ENCODE results near the gene DPP4. TPM values are rescaled to one million over a fixed set of nuclear protein-coding genes. Genes with fewer than 3 reads are reported as not detected.
A peak's percentile ranks its signal among the peaks of the same experiment; 100 is the strongest.

Gene DPP4
- total RNA-seq, result 100 to 1,000 TPM in 1 of 2 donors, 10 to 100 TPM in 1; 89.4 to 102 TPM

GRCh38 chr2:162073888-162074631 lies at the start of gene DPP4:
Gene DPP4, minus strand, starts transcription at chr2:162074215. Its CDS starts 234 bp downstream, at chr2:162073981.
- DNase-seq (ENCODE audit: low spot score) (peak; percentile 64), ATAC-seq (peak; percentile 73 to 83)
- H3K36me3 Mint-ChIP-seq, result peaks cover 43% of the 10 kb centered on the region
- H3K27me3 Mint-ChIP-seq, result peaks cover 11 to 12% of the 10 kb centered on the region in 2 donors
- peak within 1 kb of the TSS; percentile 67 to 87 for H3K27ac Mint-ChIP-seq
- peaks cover 7% of the 10 kb centered on the region for H3K9me3 Mint-ChIP-seq
- peak within 1 kb of the TSS; percentile 88 for H3K4me3 Mint-ChIP-seq
- H3K4me1 Mint-ChIP-seq (ENCODE audit: low read depth in 2 of 2), result peaks cover 37 to 45% of the 10 kb centered on the region in 2 donors

DNA sequence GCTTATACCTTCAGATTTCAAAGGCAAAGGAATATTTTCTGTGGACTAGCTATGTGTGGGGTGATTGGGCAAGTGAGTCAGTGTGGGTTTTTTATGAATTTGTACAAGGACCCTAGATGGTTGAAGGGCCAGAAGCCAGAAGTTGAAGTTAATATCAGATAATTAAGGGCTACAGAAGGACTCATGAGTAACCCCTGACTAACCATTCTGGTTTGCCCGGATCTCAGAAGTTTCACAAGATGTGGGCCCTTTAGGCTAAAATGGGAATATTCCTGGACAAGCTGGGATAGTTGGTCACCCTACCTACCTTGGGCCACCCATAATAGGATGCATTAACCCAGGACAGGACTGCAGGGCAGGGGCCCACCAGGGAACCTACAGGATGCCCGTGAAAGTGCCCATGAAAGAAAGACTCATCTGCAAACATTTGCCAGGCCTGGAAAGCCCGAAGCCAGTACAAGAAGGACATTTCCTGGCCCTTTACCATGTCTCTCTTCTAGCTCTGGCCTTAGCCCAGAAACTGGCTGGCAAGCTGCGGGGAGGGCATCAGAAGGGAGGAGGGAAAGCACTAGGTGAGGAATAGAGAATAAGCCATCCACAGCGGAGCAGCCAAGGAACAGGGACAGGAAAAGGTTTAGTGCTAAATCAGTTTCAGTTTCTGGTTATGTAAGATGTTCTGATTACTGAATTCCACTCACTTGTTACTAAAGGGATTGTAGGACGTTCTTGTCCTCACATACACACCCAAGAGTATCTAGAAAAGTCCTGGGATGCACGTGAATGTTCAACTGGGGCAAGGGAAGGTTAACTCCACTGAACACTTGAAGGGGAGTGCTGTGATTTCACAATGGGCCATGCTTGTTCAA lies 44.4 kb upstream of the DPP4 start:
- H3K27ac Mint-ChIP-seq, result no peak overlapping the region
- peaks cover 11% of the 10 kb centered on the region for H3K36me3 Mint-ChIP-seq
- DNase-seq (ENCODE audit: low spot score), result no peak
- H3K27me3 Mint-ChIP-seq, result peaks cover 0 to 2% of the 10 kb centered on the region in 2 donors
- peaks cover 7% of the 10 kb centered on the region for H3K9me3 Mint-ChIP-seq
- no peak overlapping the region for H3K4me3 Mint-ChIP-seq
- ATAC-seq, result peak in 1 of 2 donors; percentile 65
- peaks cover 15 to 22% of the 10 kb centered on the region in 2 donors for H3K4me1 Mint-ChIP-seq (ENCODE audit: low read depth in 2 of 2)

- no peak for DNase-seq (ENCODE audit: low spot score)
- peaks cover 0 to 2% of the 10 kb centered on the region in 2 donors for H3K27me3 Mint-ChIP-seq
- peaks cover 7% of the 10 kb centered on the region for H3K9me3 Mint-ChIP-seq
- no peak overlapping the region for H3K4me3 Mint-ChIP-seq
- peaks cover 17 to 23% of the 10 kb centered on the region in 2 donors for H3K4me1 Mint-ChIP-seq (ENCODE audit: low read depth in 2 of 2)
- H3K36me3 Mint-ChIP-seq, result peaks cover 11% of the 10 kb centered on the region
- ATAC-seq, result no peak
- H3K27ac Mint-ChIP-seq, result peak overlapping the region in 1 of 2 donors; percentile 43
Observed at GRCh38 chr2:162116352-162116751, 42.3 kb upstream of the DPP4 start.

DNA sequence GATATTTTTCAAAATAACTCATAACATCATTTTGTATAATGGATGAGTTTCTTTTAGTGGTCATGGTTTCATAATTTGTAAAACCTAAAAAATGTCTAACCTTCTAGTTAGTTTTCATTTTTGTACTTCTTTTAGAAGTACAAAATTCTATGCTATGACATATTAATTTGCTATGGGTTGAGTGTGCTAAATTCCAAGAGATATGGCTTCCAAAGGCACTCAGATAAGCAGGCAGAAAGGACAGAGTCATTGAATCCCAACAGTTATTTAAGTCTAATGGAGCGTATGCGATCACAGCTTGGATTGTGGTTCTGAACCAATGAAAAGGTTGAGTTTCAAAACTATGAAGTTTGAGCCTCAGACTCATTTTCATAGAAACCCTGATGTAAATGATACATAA lies 41.1 kb upstream of the DPP4 start:
- H3K4me3 Mint-ChIP-seq, result no peak overlapping the region
- H3K4me1 Mint-ChIP-seq (ENCODE audit: low read depth in 2 of 2), result peaks cover 17 to 23% of the 10 kb centered on the region in 2 donors
- peaks cover 0 to 2% of the 10 kb centered on the region in 2 donors for H3K27me3 Mint-ChIP-seq
- H3K9me3 Mint-ChIP-seq, result peaks cover 7% of the 10 kb centered on the region
- H3K36me3 Mint-ChIP-seq, result peaks cover 11% of the 10 kb centered on the region
- peak overlapping the region in 1 of 2 donors; percentile 17 for H3K27ac Mint-ChIP-seq
- no peak for ATAC-seq
- DNase-seq (ENCODE audit: low spot score), result no peak

GRCh38 chr2:162114271-162114670 lies 40.3 kb upstream of the DPP4 start:
- H3K27me3 Mint-ChIP-seq, result peaks cover 0 to 2% of the 10 kb centered on the region in 2 donors
- no peak overlapping the region for H3K27ac Mint-ChIP-seq
- peaks cover 7% of the 10 kb centered on the region for H3K9me3 Mint-ChIP-seq
- peaks cover 11% of the 10 kb centered on the region for H3K36me3 Mint-ChIP-seq
- H3K4me3 Mint-ChIP-seq, result no peak overlapping the region
- DNase-seq (ENCODE audit: low spot score) (no peak), ATAC-seq (no peak)
- H3K4me1 Mint-ChIP-seq (ENCODE audit: low read depth in 2 of 2), result peaks cover 17 to 23% of the 10 kb centered on the region in 2 donors

- Mint-ChIP-seq H3K9me3 (peaks cover 7% of the 10 kb centered on the region), H3K27ac (peak overlapping the region in 1 of 2 donors; percentile 10), H3K36me3 (peaks cover 11% of the 10 kb centered on the region), H3K4me3 (no peak overlapping the region), H3K27me3 (peaks cover 0 to 2% of the 10 kb centered on the region in 2 donors), H3K4me1 (ENCODE audit: low read depth in 2 of 2) (peaks cover 17 to 22% of the 10 kb centered on the region in 2 donors)
- ATAC-seq, result peak; percentile 76 to 82
- DNase-seq (ENCODE audit: low spot score), result no peak
Observed at GRCh38 chr2:162113776-162114168, 39.8 kb upstream of the DPP4 start.

DNA sequence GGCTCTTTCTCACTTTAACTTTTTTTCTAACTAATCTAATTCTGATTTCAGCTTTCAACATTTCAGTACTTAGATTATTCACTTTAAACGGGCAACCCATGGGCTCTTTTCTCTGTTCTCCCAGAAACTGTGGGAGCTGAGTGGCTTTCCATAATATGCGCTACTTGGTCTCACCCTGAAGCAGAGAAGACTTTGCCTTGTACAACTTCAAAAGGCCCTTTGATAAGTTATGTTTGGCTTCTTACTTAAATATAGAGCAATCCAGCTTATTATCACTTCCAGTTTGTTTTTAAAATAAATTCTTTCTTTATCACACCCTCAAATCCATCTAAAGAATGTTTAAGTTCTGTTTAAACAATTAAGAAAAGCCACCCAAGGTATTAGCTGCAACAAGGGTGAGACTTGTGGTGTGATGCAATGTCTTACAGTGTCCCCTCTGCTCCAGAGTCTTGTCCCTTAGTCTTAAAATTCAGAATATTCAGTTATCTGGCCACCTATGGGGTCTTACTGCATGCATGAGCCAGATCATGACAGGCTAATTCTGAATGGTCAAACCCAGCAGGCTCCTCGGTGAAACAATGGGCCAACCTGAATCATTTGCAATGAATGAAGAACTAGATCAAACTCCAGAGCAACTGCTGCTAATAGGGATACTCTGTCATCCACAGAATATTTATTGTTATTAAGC lies 39.2 kb upstream of the DPP4 start:
- Mint-ChIP-seq H3K27ac (peak overlapping the region in 1 of 2 donors; percentile 10), H3K27me3 (peaks cover 0 to 2% of the 10 kb centered on the region in 2 donors), H3K4me1 (ENCODE audit: low read depth in 2 of 2) (peaks cover 17 to 20% of the 10 kb centered on the region in 2 donors), H3K36me3 (peaks cover 11% of the 10 kb centered on the region), H3K9me3 (peaks cover 7% of the 10 kb centered on the region), H3K4me3 (no peak overlapping the region)
- DNase-seq (ENCODE audit: low spot score) (no peak), ATAC-seq (no peak)

GRCh38 chr2:162111958-162112850 lies 38.2 kb upstream of the DPP4 start:
- peak overlapping the region in 1 of 2 donors; percentile 10 for H3K27ac Mint-ChIP-seq
- H3K36me3 Mint-ChIP-seq, result peaks cover 11% of the 10 kb centered on the region
- ATAC-seq (no peak), DNase-seq (ENCODE audit: low spot score) (no peak)
- no peak overlapping the region for H3K4me3 Mint-ChIP-seq
- H3K9me3 Mint-ChIP-seq, result peaks cover 7% of the 10 kb centered on the region
- H3K4me1 Mint-ChIP-seq (ENCODE audit: low read depth in 2 of 2), result peaks cover 17 to 20% of the 10 kb centered on the region in 2 donors
- H3K27me3 Mint-ChIP-seq, result peaks cover 0 to 4% of the 10 kb centered on the region in 2 donors

DNA sequence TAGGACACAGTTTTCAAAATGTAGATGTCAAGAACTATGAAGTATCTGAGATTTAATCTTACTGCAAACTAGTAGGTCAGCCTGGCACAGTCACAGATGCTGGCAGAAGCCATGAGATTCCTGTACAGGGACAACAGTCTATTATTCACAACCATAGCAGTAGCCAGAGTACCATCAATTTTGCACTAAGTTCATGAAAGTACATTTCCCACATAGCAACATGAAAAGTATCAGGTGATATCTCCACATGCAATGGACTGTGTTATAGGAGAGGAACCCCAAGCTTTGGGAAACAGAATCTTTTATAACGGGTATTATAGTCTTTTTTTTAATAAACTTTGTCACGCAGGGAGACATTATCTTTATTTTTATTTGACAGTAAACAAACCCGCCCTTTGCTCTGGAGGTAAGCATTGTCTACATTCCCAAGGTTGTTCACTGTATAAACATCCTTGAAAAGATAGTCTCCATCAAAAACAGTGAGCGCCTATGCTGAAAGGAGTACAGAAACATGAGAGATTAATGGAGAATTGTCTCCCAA lies 33.4 kb upstream of the DPP4 start:
- H3K27me3 Mint-ChIP-seq, result peaks cover 4 to 6% of the 10 kb centered on the region in 2 donors
- H3K4me3 Mint-ChIP-seq, result no peak overlapping the region
- H3K27ac Mint-ChIP-seq, result no peak overlapping the region
- ATAC-seq (no peak), DNase-seq (ENCODE audit: low spot score) (no peak)
- H3K36me3 Mint-ChIP-seq, result no peaks in the 10 kb centered on the region
- peaks cover 0 to 8% of the 10 kb centered on the region in 2 donors for H3K4me1 Mint-ChIP-seq (ENCODE audit: low read depth in 2 of 2)
- H3K9me3 Mint-ChIP-seq, result no peaks in the 10 kb centered on the region

GRCh38 chr2:162106746-162107145 lies 32.7 kb upstream of the DPP4 start:
- Mint-ChIP-seq H3K27ac (no peak overlapping the region), H3K27me3 (peaks cover 4 to 6% of the 10 kb centered on the region in 2 donors), H3K4me3 (no peak overlapping the region), H3K9me3 (no peaks in the 10 kb centered on the region), H3K4me1 (ENCODE audit: low read depth in 2 of 2) (peaks cover 0 to 8% of the 10 kb centered on the region in 2 donors), H3K36me3 (no peaks in the 10 kb centered on the region)
- DNase-seq (ENCODE audit: low spot score) (no peak), ATAC-seq (no peak)

DNA sequence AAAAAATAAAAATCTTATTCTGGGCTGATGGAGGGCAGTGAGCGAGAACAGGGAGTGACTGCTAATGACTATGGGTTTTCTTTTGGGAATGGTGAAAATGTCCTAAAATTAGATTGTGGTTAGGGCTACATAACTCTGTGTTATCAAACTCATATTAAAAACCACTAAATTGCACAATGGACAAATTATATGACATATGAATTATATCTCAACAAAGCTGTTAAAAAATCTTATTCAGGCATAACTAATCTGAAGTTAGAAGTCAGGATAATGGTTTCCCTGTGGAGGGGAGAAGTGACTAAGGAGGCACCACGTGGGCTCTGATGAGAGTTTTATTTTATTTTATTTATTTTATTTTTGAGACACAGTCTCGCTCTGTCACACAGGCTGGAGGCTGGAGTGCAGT lies 32.1 kb upstream of the DPP4 start:
- no peaks in the 10 kb centered on the region for H3K36me3 Mint-ChIP-seq
- peaks cover 0 to 8% of the 10 kb centered on the region in 2 donors for H3K4me1 Mint-ChIP-seq (ENCODE audit: low read depth in 2 of 2)
- ATAC-seq (no peak), DNase-seq (ENCODE audit: low spot score) (no peak)
- no peak overlapping the region for H3K27ac Mint-ChIP-seq
- no peaks in the 10 kb centered on the region for H3K9me3 Mint-ChIP-seq
- no peak overlapping the region for H3K4me3 Mint-ChIP-seq
- H3K27me3 Mint-ChIP-seq, result peaks cover 4 to 6% of the 10 kb centered on the region in 2 donors

DNA sequence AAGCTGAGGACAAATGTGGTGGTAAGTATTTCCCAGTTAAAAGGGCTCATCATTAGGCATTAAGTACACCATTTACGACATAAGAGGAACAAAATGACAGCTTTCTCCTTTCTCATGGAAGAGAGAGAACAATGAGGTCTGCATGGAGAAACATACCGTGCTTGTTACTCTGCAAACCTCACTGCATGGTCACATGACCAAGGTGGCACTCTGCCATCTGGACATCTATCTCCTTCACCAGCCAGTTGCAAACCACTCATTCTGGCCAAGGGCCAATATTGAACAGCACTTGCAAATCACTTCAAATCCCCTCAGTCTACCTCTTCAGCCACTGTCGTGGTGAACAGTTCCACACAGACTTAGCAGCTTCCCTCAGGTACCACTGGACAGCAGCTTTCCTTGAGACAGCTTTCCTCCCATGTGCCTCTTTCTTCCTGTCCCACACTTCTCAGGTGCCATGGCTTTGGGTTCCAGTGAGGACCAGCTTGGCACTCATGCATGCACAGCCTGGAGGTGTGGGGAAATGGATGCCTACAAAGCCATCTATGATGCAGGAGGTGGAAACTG lies 29.5 kb upstream of the DPP4 start:
- Mint-ChIP-seq H3K27me3 (peaks cover 4 to 6% of the 10 kb centered on the region in 2 donors), H3K36me3 (no peaks in the 10 kb centered on the region), H3K4me1 (ENCODE audit: low read depth in 2 of 2) (peaks cover 0 to 8% of the 10 kb centered on the region in 2 donors), H3K27ac (no peak overlapping the region), H3K9me3 (no peaks in the 10 kb centered on the region), H3K4me3 (no peak overlapping the region)
- DNase-seq (ENCODE audit: low spot score) (no peak), ATAC-seq (no peak)

All from natural killer cell treated with Interleukin-12 subunit alpha and Interleukin-12 subunit beta and Interleukin-15 and Interleukin-18, amount 100 ng/mL, for 72 hours (primary cell).